Cardiac muscle cell (in vitro differentiated cells and primary cell): Measurements from ENCODE around the gene TCF12. TPM values are rescaled to one million over a fixed set of nuclear protein-coding genes. Genes with fewer than 3 reads are reported as not detected.

Source experiments
- DNase-seq, 2 donors: peaks; one replicate each; pipeline versions ENCODE4 v3.0.0 to v3.0.0-alpha.2; 2010 to 2017; ENCODE audit warnings: low read depth in 1 of 2, low spot score in 1 of 2
- H3K27ac ChIP-seq: fragments of 200-600 bp; sonication (generic); 2 replicates; pipeline ENCODE4 v1.5.1; 2016
- H3K27me3 ChIP-seq: fragments of 200-600 bp; sonication (generic); 2 replicates; pipeline ENCODE4 v1.6.0; 2016; ENCODE audit warnings: control low read depth
- H3K36me3 ChIP-seq: fragments of 200-600 bp; sonication (generic); 2 replicates; pipeline ENCODE4 v1.5.1; 2016; ENCODE audit warnings: control low read depth
- H3K4me1 ChIP-seq: fragments of 200-600 bp; sonication (generic); 2 replicates; pipeline ENCODE4 v1.8.1; 2017; ENCODE audit warnings: low read depth, mild to moderate bottlenecking, mixed run types
- H3K4me3 ChIP-seq: fragments of 200-600 bp; sonication (generic); 2 replicates; pipeline ENCODE4 v1.5.1; 2016; ENCODE audit warnings: mild to moderate bottlenecking
- H3K9me3 ChIP-seq: fragments of 200-600 bp; sonication (generic); 2 replicates; pipeline ENCODE4 v1.5.1; 2017; ENCODE audit warnings: low read depth, mild to moderate bottlenecking, control low read depth
- polyA plus RNA-seq: library from polyadenylated mRNA; unstranded; fragments of >200 nt; fragmentation: Nextera tagmentation; extraction: Ambion mirVana; gene quantifications from 2 replicates; pipeline ENCODE4 v1.2.1, GENCODE V29; 2016
- total RNA-seq: library from RNA; depleted of rRNA; stranded (reverse); fragments of >200 nt; gene quantifications from 2 replicates; pipeline ENCODE4 v1.2.3, GENCODE V29; 2016
- TF ChIP-seq, protein P1 (sequence below): IDR thresholded peaks from 2 replicates; pipeline ENCODE4 v1.5.1; 2012; ENCODE audit warnings: low read depth, mild to moderate bottlenecking, low read length

Gene TCF12
- total and polyA plus RNA-seq, 2 experiments from 2014 or later = 42.6 to 137 TPM

- no peak for DNase-seq
- TF ChIP-seq, protein P1, sequence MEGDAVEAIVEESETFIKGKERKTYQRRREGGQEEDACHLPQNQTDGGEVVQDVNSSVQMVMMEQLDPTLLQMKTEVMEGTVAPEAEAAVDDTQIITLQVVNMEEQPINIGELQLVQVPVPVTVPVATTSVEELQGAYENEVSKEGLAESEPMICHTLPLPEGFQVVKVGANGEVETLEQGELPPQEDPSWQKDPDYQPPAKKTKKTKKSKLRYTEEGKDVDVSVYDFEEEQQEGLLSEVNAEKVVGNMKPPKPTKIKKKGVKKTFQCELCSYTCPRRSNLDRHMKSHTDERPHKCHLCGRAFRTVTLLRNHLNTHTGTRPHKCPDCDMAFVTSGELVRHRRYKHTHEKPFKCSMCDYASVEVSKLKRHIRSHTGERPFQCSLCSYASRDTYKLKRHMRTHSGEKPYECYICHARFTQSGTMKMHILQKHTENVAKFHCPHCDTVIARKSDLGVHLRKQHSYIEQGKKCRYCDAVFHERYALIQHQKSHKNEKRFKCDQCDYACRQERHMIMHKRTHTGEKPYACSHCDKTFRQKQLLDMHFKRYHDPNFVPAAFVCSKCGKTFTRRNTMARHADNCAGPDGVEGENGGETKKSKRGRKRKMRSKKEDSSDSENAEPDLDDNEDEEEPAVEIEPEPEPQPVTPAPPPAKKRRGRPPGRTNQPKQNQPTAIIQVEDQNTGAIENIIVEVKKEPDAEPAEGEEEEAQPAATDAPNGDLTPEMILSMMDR = no peak
- no peaks in the 10 kb centered on the region for H3K9me3 ChIP-seq
Observed at GRCh38 chr15:56992725-56993124, 74.3 kb downstream of the TCF12 start.

GRCh38 chr15:56994280-56994679 is 75.8 kb downstream of the TCF12 start:
- Histone ChIP-seq H3K9me3 (no peaks in the 10 kb centered on the region), H3K4me1 (peaks cover 8% of the 10 kb centered on the region), H3K4me3 (no peak overlapping the region), H3K27ac (no peak overlapping the region), H3K36me3 (peaks cover 7% of the 10 kb centered on the region), H3K27me3 (no peaks in the 10 kb centered on the region)
- DNase-seq = no peak
- TF ChIP-seq, protein P1 = no peak

More at GRCh38 chr15:56992725-56993124, 74.3 kb downstream of the TCF12 start:
- Histone ChIP-seq H3K27me3 (no peaks in the 10 kb centered on the region), H3K36me3 (peaks cover 7% of the 10 kb centered on the region), H3K27ac (peak overlapping the region; percentile 52), H3K4me3 (no peak overlapping the region), H3K4me1 (peaks cover 21% of the 10 kb centered on the region)

DNA sequence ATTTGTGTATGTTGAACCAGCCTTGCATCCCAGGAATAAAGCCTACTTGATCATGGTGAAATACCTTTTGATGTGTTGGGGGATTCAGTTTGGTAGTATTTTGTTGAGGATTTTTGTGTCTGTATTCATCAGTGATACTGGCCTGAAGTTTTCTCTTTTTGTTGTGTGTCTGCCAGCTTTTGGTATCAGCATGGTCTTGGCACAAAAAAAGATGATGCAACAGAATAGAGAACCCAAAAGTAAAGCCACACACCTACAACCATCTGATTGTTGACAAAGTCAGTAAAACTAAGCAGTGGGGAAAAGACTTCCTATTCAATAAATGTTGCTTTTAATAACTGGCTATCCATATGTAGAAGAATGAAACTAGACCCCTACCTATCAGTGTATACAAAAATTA is 77.6 kb downstream of the TCF12 start:
- peaks cover 3% of the 10 kb centered on the region for H3K4me1 ChIP-seq
- no peak overlapping the region for H3K27ac ChIP-seq
- H3K9me3 ChIP-seq = no peaks in the 10 kb centered on the region
- no peaks in the 10 kb centered on the region for H3K27me3 ChIP-seq
- DNase-seq = peak in 1 of 2 donors; percentile 37
- H3K4me3 ChIP-seq = no peak overlapping the region
- peaks cover 7% of the 10 kb centered on the region for H3K36me3 ChIP-seq
- TF ChIP-seq, protein P1 = no peak

- Histone ChIP-seq H3K4me1 (peaks cover 8% of the 10 kb centered on the region), H3K27me3 (no peaks in the 10 kb centered on the region), H3K36me3 (peaks cover 7% of the 10 kb centered on the region), H3K9me3 (no peaks in the 10 kb centered on the region), H3K27ac (no peak overlapping the region), H3K4me3 (no peak overlapping the region)
- TF ChIP-seq, protein P1 = no peak
- peak in 1 of 2 donors; percentile 52 for DNase-seq
Observed at GRCh38 chr15:56996746-56997470, 78.5 kb downstream of the TCF12 start.

GRCh38 chr15:57003418-57003817 is 85.0 kb downstream of the TCF12 start:
- TF ChIP-seq, protein P1 = no peak
- Histone ChIP-seq H3K9me3 (no peaks in the 10 kb centered on the region), H3K27me3 (no peaks in the 10 kb centered on the region), H3K4me3 (no peak overlapping the region), H3K36me3 (no peaks in the 10 kb centered on the region), H3K27ac (no peak overlapping the region), H3K4me1 (peaks cover 8% of the 10 kb centered on the region)
- DNase-seq = peak in 1 of 2 donors; percentile 60
